CD4-positive, alpha-beta T cell treated with Interleukin-4 for 4 hours (primary cell): ENCODE results near the gene USP24.
"Not testable (repeated sequence)": the region's sequence is repeated elsewhere in the genome, so short reads cannot be mapped to it uniquely, and the experiment has no call there.

Experiments used
- DNase-seq: peaks from one replicate; pipeline ENCODE4 v3.0.0-alpha.2; 2020

The USP24 gene

DNA sequence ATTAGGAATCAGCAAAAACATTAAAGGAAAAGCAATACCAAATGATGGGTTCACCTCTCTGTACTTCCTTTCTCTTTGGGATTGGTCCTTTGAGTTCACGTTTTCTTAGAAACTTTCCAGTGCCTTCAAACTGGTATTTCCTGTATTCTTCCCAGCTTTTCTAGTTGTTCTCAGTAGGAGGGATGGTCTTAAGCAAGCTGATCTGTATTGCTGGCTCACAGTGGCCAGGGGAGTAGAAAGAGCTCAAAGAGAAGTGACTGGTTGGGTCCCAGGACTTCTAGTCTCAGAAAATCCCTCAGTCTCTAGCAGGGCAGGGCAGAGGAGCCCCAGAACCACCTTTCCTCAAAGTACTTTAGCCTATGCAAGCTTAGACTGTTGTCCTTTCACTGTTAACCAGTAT, 10.1 kb upstream of the USP24 start:
- DNase-seq: no peak

DNA sequence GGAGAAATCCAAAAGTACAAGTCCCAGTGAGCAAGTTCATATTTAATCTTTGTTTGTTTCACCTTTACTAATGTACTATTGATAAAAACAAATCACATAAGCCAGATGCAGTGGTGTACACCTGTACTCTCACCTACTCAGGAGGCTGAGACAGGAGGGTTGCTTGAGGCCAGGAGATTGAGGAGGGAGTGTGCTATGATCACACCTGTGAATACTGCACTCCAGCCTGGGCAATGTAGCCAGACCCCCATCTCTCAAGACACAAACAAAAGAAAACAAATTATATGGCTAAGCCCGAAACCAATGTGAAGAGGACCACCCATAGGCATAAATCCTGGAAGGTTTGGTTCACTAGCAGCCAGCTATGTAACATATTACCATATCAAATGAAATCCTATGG, 9.6 kb upstream of the USP24 start:
- DNase-seq: no peak

DNA sequence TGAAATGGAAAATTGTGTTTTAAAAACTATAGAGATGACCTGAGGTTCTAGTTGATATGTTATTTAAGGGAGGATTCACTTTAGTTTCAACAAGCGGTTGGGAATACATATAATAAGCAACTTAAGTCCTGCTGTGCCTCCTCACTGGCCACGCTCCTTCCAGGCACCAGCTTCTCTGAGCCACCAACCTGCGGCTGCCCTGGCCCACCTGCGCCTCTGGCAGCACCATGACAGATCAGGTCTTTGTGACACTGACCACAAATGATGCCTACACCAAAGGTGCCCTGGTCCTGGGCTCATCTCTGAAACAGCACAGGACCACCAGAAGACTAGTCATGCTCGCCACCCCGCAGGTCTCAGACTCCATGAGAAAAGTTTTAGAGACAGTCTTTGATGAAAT, 7.0 kb upstream of the USP24 start:
- DNase-seq: no peak

DNA sequence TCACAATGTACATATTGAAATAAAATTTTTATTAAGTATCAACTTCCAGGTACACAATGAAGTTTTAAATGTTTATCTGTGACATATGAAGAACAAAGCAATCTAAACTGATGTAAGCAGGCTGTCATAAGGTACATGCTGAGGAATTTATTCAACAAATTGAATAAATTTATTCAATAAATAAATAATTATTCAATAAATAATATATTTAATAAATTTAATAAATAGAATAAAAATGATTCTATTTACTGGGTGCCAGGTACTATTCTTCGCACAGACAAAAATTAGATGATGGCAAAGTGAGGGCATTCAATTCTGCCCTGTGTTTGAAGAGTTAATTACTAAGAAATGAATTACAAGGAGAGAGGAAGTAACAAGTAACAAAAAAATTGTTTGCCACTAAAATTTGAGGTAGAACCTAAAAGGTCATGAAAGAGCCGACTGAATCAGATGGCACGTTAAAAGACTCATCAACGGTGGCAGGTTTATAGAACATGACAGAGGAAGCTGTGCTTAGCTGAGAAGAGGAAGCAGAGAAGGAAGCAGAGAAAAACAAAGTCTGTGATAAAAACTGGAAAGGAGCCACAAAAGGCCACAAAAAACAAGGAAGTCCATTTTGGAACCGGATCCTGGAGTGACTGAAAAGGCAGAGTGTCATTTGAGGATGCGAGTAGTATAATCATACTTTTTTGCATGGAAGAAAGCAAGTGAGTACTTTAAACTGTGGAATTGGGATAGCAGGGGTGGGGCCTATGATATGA, 2.2 kb upstream of the USP24 start:
- DNase-seq: peak; percentile 84

DNA sequence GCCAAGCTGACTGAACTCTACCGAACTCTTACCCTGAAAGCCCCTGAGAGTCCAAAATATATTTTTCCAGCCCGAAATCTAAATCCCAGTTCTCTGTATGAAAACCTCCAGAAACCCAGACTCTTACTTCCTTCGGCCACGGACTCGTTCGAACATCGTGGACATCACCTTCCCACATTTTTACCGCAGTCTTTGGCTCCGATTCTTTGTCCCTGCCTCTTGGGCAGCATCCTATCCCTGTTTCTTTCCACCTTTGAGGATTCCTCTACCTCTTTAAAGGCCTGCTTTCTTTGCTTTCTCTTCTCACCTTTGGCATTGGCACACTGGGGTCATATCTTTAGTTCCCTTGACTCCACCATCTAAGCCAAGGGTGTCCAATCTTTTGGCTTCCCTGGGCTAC, 932 bp upstream of the USP24 start:
- no peak for DNase-seq

DNA sequence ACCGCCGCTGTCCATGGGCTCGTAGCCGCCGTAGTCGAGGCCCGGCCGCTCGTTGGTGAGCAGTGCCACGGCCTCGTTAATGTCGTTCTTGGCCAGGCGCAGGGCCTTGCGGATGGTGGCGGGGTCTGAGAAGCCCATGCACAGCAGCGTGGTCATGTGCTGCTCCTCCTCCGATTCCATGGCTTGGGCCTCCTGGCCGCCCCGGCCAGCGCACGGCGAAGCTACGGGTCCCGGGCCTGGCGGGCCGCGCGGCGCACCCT, 300 bp downstream of the USP24 start:
- no peak for DNase-seq

DNA sequence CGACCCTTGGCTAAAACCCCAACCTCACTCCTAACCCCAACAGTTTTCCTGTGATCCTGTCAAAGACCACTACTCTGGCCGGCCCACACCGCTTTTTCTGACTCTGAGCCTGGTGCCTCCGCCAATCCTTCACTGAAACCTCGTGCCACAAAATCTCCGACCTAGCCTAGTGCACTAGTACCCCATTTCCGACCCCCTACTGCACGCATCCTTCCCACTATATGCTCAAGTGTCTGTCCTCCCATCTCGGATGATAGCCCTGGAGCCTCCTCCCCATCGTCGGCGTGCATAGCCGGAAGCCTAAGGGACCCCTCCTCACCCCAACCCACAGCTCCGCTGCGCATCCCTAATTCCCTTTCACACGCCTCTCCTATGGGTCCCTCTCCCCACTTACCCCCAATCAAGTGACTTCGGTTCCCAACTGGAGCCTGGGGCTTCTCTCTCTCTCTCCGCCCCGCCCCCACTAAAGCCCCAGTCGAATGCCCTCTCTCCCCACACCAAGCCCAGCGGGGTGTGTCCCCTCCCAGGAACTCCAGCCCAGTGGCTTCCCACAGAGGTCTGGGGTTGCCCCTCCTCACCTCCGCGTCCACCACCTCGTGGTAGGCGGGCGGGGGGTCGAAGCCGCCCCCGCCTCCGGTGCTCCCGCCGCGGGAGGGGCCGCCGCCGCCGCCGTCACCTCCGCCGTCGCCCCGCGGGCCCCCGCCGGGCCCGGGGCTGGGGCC, 791 bp downstream of the USP24 start:
- DNase-seq: no peak

DNA sequence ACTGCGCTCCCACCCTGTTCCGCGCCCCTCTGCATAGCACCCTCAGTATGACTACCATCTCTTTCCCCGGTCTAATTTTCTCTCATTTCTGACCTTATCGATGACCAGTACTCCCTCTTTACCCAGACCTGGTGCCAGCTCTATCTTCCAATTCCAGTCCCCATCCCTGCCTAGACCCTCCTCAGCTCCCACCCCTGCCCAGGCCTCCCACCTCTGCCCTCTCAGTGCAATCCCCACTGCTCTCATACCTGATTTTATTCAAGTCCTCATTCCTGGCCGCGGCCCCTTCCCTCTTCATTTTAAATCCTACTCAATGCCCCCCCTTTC, 1.3 kb downstream of the USP24 start:
- DNase-seq: no peak

DNA sequence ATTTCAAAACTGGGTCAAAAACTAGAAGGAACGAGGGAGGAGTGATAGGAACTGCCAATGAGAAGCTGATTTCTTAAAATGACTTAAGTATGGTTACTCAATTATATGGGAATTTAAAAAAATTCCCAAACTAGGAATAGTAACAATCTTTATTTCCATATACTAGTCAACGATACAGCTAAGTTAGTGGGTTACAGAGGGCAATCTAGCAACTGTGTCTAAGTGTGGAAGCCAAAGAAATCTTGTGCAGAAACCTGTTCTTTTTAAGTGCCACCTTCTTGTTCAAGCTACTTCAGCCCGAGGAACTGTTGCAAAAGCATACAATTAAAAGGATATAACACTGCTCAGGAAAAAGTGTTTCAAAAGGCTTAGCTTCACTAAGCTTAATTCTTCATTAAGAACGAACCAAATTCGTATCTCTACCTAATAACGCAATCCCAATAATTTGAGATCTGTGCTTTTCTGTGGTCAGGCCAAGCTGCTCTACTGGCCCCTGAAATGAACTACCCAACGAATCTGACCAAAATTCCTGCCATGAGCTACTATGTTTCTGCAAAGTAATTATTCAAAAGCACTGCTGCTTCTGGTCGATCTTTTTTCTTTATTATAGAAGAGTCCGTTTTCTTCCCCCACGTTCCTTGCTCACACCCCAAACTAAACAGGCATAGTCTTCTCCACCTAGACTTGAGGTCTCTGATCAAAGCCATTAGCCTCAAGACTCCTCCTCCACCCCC, 1.8 kb downstream of the USP24 start:
- no peak for DNase-seq

DNA sequence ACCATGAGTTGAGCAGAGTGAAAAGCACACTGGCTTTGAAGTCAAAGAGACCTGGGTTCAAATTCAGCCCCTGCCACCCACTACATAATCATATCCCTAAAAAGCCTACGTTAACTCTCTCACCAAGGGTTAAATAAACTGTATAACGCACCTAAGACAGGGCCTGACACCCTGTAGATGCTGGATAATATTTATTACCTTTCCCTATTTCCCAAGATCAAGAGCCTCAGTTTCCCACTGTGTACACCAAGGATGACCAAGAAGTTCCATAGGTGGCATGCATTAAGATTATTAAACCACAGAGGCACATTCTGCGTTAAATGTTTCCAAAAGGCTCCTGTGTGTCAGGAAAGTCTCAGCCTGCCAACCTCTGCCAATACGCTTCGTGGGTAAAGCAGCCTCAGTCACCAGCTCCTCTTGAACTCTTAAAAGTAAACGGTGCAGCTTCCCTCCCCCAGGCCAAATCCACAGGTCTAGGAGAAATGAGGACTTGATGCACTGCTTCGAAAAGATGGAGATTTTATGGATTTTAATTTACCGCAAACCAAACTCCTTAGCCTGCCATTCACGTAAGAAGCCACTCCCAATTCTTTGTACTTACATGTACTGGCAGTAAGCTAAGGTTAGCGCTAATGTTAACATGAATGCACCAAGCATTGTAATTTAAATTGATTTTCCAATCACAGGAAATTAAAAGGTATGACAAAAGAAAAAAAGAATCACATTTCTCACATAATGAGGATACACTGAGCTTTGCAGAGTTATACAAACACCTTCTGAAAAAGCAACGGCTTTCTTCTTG, 2.6 kb downstream of the USP24 start:
- no peak for DNase-seq

DNA sequence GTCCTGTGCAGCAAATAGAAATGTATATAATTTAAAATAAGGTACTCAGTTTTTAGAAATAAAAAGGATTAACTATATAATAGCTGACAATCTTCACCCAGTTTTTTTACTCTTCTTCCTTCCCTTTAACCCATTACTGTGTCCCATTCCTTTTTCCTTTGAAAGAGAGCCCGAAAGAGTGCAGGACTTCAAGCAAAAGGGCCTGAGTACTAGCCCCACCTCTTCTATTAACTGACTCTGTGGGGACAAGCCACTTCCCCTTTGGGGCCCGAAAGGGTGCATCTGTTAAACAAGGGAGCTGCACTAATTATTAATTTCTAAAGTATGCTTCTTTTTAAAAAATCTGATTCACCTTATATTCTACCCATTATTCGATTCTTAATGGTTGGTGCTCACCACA, 3.3 kb downstream of the USP24 start:
- no peak for DNase-seq

DNA sequence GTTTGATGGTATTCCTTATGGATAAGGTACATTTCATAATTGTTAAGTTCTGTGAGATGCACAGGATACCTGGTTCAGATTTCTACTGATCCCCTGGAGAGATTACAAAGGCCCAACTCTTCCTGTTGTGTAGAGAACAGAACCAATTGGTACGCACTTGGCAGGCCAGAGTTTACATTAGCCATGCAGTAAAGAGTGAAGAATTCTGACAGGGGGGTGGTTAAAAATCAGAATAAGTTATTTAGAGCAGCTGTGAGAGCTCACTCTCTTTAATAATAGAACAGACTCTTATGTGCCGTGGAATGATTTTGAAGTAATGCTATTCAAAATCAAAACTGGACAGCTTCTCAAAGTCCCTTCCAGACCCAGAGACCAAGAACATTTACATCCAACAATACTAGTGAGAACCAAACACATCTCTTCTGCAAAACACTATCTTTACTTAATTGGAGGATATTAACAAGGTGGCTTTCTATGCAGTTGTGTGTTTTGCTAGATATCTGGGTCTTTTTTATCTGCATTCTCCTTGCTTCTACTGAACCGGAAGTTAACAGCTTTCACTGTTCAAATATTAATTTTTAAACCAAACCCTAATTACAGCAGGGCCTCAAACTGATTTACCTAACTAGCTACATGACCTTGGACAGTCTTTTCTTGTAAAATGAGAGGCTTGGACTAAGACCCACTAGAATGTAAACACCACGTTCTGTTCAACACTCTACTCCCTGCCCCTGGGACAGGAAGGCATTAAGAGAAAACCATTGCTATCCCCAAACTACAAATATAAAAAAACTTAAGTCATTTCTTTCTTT, 4.0 kb downstream of the USP24 start:
- DNase-seq: no peak

DNA sequence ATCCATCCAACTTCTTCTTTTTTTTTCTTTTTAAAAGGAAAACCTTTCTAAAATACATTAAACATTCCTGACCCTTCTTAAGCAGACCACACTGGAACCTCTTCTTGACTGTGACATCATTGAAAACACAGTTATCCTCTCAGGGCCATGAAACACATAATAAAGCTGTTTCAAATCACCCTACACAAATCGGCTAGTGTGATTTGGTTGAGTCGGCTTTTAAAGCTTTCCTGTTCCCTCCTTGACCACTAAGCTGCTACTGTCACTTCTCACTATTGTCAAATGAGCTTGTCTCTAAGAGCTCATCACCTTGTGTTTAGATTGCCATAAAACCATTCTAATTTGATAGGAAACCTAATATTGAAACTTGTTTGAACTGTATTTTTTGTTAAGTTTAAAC, 5.9 kb downstream of the USP24 start:
- DNase-seq: no peak

DNA sequence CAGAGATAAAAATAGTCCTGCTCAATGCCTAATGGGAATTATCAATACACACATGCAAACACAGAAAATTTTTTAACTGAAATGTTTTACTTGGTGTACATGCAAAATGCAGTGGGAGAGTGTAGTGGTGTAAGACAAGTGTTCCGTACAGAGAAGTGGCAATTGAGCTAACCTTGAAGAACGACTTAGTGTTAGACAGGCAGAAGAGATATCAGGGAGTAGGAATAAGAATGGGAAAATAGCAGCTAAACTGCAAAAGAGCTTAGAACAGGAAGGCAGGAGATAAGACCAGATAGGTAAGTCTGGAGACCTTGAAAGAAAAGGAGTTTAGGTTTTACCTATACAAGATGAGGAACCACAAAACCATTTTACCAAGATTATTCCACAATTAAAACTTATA, 9.0 kb downstream of the USP24 start:
- DNase-seq: no peak

DNA sequence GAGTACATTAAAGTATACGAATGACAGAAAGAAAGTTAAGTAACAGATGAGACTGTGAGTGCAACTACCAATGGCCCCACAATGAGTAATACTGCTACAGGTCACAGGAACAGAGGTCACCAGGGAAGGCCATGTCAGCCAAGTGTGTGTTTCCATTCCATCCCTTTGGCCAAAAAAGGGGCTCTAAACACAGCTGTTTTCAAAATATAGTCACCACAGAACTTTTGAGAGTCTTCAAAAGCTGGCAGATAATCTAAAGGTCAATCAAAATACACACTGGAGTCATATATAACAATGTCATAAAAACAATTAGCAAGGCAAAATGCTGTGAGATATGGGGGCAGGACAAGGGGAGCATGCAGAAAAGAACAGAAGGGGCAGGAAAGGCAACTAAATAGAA, 10.2 kb downstream of the USP24 start:
- no peak for DNase-seq

DNA sequence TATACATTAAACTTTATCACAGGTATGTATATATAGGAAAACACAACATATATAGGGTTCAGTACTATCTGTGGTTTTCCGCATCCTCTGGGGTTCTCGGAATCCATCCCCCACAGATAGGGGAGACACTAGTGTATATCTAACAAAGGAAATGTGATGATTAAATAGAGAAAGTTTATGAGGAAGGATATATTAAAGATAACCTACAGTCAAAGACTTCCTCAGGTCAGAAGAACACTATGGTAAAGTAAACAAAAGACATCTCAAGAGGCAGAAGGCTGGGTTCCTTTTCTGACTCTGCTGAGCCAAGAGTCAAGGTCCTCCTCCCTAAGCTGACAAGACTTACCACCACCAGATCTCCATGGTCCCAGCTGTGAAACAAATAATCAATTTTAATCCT, 12.1 kb downstream of the USP24 start:
- no peak for DNase-seq

DNA sequence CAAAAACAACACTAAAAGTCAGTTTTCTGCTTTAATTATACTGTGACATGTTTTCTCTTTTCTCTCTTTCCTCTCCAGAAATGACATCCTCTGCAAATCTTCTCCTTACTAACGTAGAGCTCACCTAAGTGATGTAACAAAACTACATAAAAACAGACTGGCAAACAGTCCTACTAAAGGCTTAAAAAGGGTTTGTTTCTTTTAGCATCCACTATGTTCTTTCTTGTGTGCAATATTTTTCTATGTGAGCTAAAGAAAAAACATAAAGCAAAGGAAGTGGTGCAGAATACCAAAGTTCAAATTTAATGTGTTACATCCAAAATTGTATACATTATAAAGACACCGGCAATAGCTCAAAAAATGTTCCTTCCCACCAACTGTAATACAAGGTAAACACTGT, 14.5 kb downstream of the USP24 start:
- no peak for DNase-seq

DNA sequence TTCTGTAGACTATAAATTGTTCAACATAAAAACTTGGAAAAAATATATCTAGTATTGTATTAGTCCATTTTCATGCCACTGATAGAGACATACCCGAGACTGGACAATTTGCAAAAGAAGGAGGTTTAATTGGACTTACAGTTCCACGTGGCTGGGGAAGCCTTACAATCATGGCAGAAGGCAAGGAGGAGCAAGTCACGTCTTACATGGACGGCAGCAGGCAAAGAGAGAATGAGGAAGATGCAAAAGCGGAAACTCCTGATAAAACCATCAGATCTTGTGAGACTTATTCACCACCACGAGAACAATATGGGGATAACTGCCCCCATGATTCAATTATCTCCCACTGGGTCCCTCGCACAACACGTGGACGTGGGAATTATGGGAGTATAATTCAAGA, 15.4 kb downstream of the USP24 start:
- DNase-seq: not testable (repeated sequence)

DNA sequence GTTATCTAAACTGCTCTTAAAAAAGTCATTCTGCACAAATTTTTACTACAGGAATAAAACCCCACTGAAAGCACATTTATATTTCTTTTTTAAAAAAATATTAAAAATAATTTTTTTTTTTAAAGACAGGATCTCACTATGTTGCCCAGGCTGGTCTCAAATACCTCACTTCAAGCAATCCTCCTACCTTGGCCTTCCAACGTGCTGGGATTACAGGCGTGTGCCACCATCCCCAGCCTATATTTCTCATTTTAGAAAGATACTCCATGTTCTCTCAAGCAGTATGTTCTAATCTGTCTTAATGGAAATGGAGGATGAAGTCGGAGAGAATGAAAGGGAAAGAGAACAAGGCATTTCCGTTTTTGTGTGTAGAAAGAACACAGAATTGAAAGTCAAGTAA, 17.1 kb downstream of the USP24 start:
- DNase-seq: no peak

DNA sequence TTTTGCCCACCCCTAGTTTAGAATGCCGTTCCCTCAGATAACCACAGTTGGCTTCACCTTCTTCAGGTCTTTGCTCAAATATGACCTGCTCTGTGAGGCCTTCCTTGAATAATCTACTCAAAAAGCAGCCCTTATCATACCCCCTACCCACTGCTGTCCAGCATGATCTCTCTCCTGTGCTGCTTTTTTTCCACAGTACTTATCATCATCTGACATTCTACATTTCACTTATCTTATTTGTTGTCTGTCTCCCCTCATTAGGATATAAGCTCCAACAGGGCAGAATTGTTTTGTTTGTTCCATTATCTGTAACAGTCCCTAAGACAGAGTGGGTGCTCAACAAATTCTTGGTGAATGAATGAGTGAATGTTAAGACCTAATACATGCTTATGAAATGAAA, 18.1 kb downstream of the USP24 start:
- no peak for DNase-seq

DNA sequence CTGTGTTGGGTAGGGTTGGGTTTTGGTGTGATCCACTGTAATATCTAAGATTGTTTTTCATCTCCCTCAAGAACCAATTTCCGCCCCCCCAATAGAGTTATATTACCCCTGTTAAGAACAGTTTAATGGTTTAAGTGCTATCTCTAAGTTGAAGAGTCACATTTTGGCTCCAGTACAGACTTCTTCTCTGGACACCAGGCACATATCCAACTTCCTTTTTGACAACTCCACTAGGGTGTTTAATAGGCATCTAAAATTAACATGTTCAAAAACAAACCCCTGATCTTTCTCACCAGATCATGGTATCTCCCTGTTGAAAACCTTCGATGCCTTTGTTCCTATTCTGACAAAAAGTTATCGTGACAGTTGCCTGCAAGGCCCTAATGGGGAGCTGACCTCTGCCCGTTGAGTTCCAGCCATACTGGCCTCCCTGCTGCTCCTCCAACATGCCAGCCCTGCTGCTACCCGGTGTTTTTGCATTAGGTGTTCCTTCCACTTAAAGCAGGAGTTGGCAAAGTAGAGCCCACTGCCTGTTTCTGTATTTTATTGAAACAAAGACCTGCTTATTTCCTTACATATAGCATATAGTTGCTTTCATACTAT, 18.6 kb downstream of the USP24 start:
- DNase-seq: no peak

DNA sequence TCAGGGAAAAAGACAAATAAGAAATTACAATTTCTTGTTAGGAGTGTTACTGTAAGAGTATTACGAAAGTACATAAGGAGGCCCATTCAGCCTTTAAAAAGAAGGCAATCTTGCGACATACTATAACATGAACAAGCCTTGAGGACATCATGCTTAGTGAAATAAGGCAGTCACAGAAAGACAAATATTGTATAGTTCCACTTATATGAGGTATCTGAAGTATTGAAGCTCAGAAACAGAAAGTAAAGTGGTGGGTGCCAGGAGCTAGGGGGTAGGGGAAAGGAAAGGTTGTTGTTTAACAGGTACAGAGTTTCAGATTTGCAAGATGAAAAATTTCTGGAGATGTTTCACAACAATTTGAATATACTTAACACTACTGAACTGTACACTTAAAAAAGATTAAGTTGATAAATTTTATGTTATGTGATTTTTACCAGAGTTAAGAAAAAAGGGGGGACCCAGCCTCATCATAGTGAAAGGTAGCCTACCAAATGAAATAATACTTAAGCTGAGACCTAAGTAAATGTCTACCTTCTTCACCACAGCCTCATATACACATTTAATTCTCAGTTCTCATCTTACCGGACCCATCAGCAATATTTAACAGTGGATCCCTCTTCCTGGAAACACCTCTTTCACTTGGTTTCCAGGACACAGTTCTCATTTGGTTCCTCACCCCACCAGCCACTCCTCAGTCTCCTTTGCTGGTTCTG, 19.5 kb downstream of the USP24 start:
- no peak for DNase-seq
